Spleen (tissue), 7 donors: ENCODE measurements around the gene GRIK2.

Source experiments
- CTCF ChIP-seq, 11 experiments: fragments of 200-600 bp in 7 of 11; fragments of 450-650 bp in 4 of 11; sonication (generic) in 4 of 11; IDR thresholded peaks in 8 of 11; conservative IDR thresholded peaks in 3 of 11; 1 replicate in 7 of 11; 2 replicates in 4 of 11; pipeline versions ENCODE4 v1.4.0 to v1.8.0; 2016 to 2021; ENCODE audit warnings: antibody characterized with exemption in 11 of 11, inconsistent platforms in 4 of 11, mild to moderate bottlenecking in 1 of 11
- POLR2AphosphoS5 ChIP-seq, 3 donors: sonication (generic); formaldehyde crosslinking; IDR thresholded peaks; one replicate each; pipeline ENCODE4 v1.5.1; 2017; ENCODE audit warnings: antibody characterized with exemption in 3 of 3
- donor health status: DM: no; HTN: no; CAD: no; lungs with moderate emphysema.
- donor health status: DM: no; HTN: no; CAD: no.
- donor health status: DM: no; HTN: no; CAD: no.

- no peak for TF ChIP-seq POLR2AphosphoS5 (IDR thresholded peaks at IDR 0.05)
- TF ChIP-seq CTCF (IDR thresholded peaks at IDR 0.05 in 8 of 11, conservative IDR thresholded peaks at IDR 0.05 in 3 of 11), result no peak
Measured at GRCh38 chr6:101595276-101595675, 201.8 kb downstream of the GRIK2 start.
